MM.1S (cell line): Measurements from ENCODE around the gene VPREB1.
A peak's percentile ranks its signal among the peaks of the same experiment; 100 is the strongest.

ENCODE experiments used
- DNase-seq: peaks from one replicate; pipeline ENCODE4 v3.0.0-alpha.2; 2015
- H2AFZ ChIP-seq: fragments of 300-600 bp; sonication (generic); 2 replicates; pipeline ENCODE4 v1.6.0; 2016; ENCODE audit warnings: antibody characterized with exemption, low read length
- H3F3A ChIP-seq: fragments of 300-600 bp; sonication (generic); 2 replicates; pipeline ENCODE4 v1.6.1; 2016; ENCODE audit warnings: mild to moderate bottlenecking, antibody characterized with exemption, low read length, moderate library complexity, mixed read lengths; ENCODE audit not compliant: insufficient read depth
- H3K27ac ChIP-seq: fragments of 300-600 bp; sonication (generic); 2 replicates; pipeline ENCODE4 v1.5.1; 2016; ENCODE audit warnings: mild to moderate bottlenecking, low read length
- H3K27me3 ChIP-seq: fragments of 300-600 bp; sonication (generic); replicated peaks from 2 replicates; pipeline ENCODE4 v1.6.0; 2016; ENCODE audit warnings: low read length; ENCODE audit not compliant: insufficient read depth
- H3K36me3 ChIP-seq: fragments of 300-600 bp; sonication (generic); replicated peaks from 2 replicates; pipeline ENCODE4 v1.6.1; 2016; ENCODE audit warnings: mild to moderate bottlenecking, low read length, mixed read lengths; ENCODE audit not compliant: insufficient read depth
- H3K4me1 ChIP-seq: fragments of 300-600 bp; sonication (generic); 2 replicates; pipeline ENCODE4 v1.6.1; 2016; ENCODE audit warnings: low read length, mixed read lengths
- H3K4me2 ChIP-seq: fragments of 300-600 bp; sonication (generic); 2 replicates; pipeline ENCODE4 v1.6.0; 2016; ENCODE audit warnings: low read depth, low read length
- H3K4me3 ChIP-seq: fragments of 300-600 bp; sonication (generic); 2 replicates; pipeline ENCODE4 v1.5.1; 2016; ENCODE audit warnings: low read length, mixed read lengths
- H3K79me2 ChIP-seq: fragments of 300-600 bp; sonication (generic); 2 replicates; pipeline ENCODE4 v1.6.1; 2016; ENCODE audit warnings: mixed run types, low read length, mixed read lengths
- H3K9ac ChIP-seq: fragments of 300-600 bp; sonication (generic); 2 replicates; pipeline ENCODE4 v1.6.1; 2016; ENCODE audit warnings: low read length, mixed read lengths
- H3K9me2 ChIP-seq: fragments of 300-600 bp; sonication (generic); replicated peaks from 2 replicates; pipeline ENCODE4 v1.6.1; 2016; ENCODE audit warnings: mild to moderate bottlenecking, low read length, mixed read lengths; ENCODE audit not compliant: insufficient read depth
- H3K9me3 ChIP-seq: fragments of 300-600 bp; sonication (generic); replicated peaks from 2 replicates; pipeline ENCODE4 v1.6.1; 2016; ENCODE audit warnings: mild to moderate bottlenecking, low read length, mixed read lengths; ENCODE audit not compliant: insufficient read depth
- H4K20me1 ChIP-seq: fragments of 300-600 bp; sonication (generic); 2 replicates; pipeline ENCODE4 v1.6.1; 2016; ENCODE audit warnings: mild to moderate bottlenecking, low read length, moderate library complexity, mixed read lengths; ENCODE audit not compliant: insufficient read depth
- EZH2 ChIP-seq: fragments of 300-600 bp; sonication (generic); optimal IDR thresholded peaks from 2 replicates; pipeline ENCODE3; 2017; ENCODE audit warnings: low read depth, mild to moderate bottlenecking, antibody characterized with exemption, low read length, mixed read lengths
- EZH2phosphoT487 ChIP-seq: fragments of 300-600 bp; sonication (generic); IDR thresholded peaks from 2 replicates; pipeline ENCODE4 v1.6.1; 2018; ENCODE audit warnings: antibody characterized with exemption, low read length
- TF ChIP-seq, protein P1 (sequence below): fragments of 300-600 bp; sonication (generic); IDR thresholded peaks from 2 replicates; pipeline ENCODE4 v1.5.1; 2016; ENCODE audit warnings: antibody characterized with exemption, low read length, mixed read lengths

Gene VPREB1

DNA sequence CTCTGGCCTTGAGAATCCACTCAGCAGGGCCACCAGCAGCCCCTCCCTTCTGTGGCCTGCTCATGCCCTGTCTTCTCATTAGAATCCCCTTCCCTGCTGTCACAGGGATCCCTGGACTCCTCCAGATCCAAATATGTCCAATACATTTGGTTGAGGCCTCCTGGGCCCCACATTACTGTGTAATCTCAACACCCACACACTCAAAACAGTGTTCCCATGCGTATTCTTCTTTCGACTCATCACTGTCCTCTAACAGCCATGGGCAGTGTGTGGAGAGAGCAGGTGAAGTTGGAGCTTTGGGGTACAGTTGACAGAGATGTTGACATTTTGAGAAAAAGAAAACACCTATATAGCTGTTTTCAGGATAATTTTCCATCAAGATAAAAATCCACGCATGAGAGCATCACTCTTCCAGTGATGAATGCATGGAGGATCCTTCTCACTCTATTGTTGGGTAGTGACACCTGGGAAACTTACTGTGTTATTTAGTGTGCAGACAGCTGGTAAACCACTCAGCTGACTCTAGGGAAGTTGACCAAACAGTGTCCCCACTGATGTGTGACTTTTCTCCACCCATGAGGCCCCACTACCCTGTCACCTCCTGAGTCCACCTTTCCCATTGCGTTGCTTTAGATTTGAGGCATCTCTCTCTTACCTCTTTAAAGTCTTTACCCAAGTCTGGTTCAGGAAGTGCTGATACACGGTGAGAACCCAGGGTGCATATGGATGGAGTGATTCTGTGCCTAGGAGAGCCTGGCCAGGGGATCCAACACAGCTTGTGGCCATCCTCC, 28.7 kb upstream of the VPREB1 start:
- Histone ChIP-seq H3K9ac (no peak overlapping the region), H2AFZ (no peak overlapping the region), H3K36me3 (no peaks in the 10 kb centered on the region), H3K4me2 (no peak overlapping the region), H3K9me3 (no peaks in the 10 kb centered on the region), H3F3A (no peaks in the 10 kb centered on the region), H4K20me1 (no peaks in the 10 kb centered on the region), H3K27me3 (no peaks in the 10 kb centered on the region), H3K79me2 (no peaks in the 10 kb centered on the region), H3K27ac (no peak overlapping the region), H3K4me1 (peaks cover 13% of the 10 kb centered on the region), H3K9me2 (no peaks in the 10 kb centered on the region), H3K4me3 (no peak overlapping the region)
- TF ChIP-seq EZH2 = no peak
- TF ChIP-seq EZH2phosphoT487 = no peak
- TF ChIP-seq, protein P1, sequence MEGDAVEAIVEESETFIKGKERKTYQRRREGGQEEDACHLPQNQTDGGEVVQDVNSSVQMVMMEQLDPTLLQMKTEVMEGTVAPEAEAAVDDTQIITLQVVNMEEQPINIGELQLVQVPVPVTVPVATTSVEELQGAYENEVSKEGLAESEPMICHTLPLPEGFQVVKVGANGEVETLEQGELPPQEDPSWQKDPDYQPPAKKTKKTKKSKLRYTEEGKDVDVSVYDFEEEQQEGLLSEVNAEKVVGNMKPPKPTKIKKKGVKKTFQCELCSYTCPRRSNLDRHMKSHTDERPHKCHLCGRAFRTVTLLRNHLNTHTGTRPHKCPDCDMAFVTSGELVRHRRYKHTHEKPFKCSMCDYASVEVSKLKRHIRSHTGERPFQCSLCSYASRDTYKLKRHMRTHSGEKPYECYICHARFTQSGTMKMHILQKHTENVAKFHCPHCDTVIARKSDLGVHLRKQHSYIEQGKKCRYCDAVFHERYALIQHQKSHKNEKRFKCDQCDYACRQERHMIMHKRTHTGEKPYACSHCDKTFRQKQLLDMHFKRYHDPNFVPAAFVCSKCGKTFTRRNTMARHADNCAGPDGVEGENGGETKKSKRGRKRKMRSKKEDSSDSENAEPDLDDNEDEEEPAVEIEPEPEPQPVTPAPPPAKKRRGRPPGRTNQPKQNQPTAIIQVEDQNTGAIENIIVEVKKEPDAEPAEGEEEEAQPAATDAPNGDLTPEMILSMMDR = no peak
- no peak for DNase-seq

DNA sequence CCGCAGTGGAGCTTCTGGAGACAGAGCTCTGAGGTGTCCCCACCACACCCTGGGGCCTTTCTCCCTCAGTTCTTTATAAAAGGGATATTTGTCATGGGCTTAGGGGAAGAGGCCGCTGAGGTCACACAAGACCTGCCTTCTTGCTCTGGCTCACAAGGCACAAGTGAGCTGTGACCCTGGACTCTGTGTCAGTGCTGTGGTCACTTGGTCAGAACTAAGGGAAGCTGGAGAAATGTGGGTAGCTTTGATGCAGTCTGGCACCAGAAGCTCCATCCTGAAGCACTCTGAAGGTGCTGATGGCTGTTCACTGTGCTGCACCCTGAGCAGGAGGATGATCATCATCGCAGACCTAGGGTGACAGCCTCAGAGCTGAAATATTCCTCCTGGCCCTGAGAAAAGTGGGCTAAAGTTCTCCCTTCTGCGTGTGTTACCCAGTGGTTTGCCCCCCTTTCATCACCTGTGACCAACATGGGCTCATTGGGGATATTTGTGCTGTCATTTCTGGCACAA, 28.1 kb upstream of the VPREB1 start:
- Histone ChIP-seq H3K36me3 (no peaks in the 10 kb centered on the region), H3K4me2 (no peak overlapping the region), H3K4me1 (peaks cover 11% of the 10 kb centered on the region), H3K79me2 (no peaks in the 10 kb centered on the region), H3K27ac (no peak overlapping the region), H3K9me3 (no peaks in the 10 kb centered on the region), H3K9ac (no peak overlapping the region), H2AFZ (no peak overlapping the region), H3K27me3 (no peaks in the 10 kb centered on the region), H4K20me1 (no peaks in the 10 kb centered on the region), H3F3A (no peaks in the 10 kb centered on the region), H3K4me3 (no peak overlapping the region), H3K9me2 (no peaks in the 10 kb centered on the region)
- TF ChIP-seq, protein P1 = no peak
- TF ChIP-seq EZH2phosphoT487 (no peak), EZH2 (no peak)
- no peak for DNase-seq

DNA sequence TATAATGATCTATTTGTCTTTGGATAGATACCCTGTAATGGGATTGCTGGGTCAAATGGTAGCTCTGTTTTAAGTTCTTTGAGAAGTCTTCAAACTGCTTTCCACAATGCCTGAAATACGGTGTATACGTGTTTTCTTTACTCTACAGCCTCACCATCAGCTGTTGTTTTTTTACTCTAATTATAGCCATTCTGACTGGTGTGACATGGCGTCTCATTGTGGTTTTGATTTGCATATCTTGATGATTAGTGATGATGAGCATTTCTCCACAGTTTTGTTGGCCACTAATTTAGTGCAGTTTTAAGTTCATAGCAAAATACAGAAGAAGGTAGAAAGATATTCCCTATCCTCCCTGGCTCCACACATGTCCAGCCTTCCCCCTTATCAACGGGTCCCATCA, 26.3 kb upstream of the VPREB1 start:
- TF ChIP-seq, protein P1 = no peak
- TF ChIP-seq EZH2phosphoT487 (no peak), EZH2 (no peak)
- no peak overlapping the region for H3K4me2 ChIP-seq
- no peaks in the 10 kb centered on the region for H3F3A ChIP-seq
- H3K79me2 ChIP-seq = no peaks in the 10 kb centered on the region
- H3K36me3 ChIP-seq = no peaks in the 10 kb centered on the region
- no peaks in the 10 kb centered on the region for H3K9me2 ChIP-seq
- peak; percentile 44 for DNase-seq
- H3K4me1 ChIP-seq = peaks cover 11% of the 10 kb centered on the region
- no peaks in the 10 kb centered on the region for H3K9me3 ChIP-seq
- no peak overlapping the region for H3K4me3 ChIP-seq
- H3K9ac ChIP-seq = no peak overlapping the region
- H2AFZ ChIP-seq = no peak overlapping the region
- no peak overlapping the region for H3K27ac ChIP-seq
- no peaks in the 10 kb centered on the region for H4K20me1 ChIP-seq
- no peaks in the 10 kb centered on the region for H3K27me3 ChIP-seq
